ENCODE measurements around the gene ACYP2. TPM values are rescaled to one million over a fixed set of nuclear protein-coding genes. Genes with fewer than 3 reads are reported as not detected.

ACYP2 gene
- total RNA-seq, 2 donors from 2014 or later, result 10.8 to 12.2 TPM

DNA sequence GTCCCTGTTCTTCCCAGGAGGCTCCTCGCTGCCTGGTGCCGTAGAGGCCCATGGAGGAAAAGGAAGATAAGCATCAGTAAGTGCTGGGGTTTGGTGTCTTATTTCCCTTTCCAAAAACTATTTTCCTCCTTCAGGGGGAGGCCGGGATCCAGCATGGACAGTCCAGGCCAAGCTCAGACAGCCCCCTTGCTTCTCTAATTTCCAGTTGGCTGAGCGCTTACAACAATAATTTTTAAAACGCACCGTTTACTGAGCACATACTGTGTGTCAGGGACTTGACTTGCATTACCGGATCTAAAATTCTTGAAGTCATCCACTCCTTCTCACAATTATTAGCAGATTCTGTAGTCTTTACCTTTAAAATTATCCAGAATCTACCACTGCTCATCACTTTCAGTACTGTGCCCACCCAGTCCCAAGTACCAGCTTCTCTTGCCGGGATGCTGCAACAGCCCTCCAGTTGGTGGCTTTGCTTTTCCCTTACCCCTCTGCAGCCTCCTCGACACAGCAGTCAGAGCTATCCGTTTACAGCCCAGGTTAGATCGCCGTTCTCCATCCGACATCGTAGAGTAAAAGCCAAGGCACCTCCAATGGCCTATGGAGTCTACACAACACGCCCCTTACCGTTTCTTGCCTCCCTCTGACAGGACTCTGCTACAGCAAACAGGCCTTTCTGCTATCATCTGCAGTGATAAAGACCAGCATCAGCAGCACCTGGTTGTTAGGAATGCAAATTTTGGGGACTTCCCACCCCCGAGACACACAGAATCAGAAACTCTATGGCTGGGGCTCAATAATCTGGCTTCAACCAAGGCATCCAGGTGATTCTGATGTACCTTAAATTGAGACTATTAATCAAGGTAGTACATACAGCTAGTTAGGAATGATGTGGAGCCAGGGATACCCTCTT is 215.8 kb downstream of the ACYP2 start:
- no peak for ATAC-seq
- no peak for DNase-seq
- intact Hi-C loops (cut with DNase I, micrococcal nuclease), result no loop called here

DNA sequence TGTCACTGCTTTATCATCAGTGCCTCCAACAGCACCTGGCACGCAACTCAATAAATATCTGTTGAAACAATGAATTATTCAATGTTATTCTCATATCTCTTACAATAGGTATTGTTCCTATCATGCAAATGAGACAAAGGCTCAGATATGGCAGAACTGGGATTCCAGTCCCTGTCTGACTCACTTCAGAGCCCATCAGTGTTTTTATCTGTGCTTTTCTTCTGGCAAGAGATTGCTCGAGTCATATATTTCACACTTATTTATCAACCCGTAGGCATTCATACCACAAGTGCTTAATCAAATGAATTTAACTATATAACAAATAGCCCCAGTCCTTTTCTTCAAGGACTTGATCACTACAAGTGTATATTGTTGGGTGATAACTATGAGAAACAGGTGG is 217.0 kb downstream of the ACYP2 start:
- DNase-seq (no peak), ATAC-seq (no peak)
- intact Hi-C loops (cut with DNase I, micrococcal nuclease), result no loop called here

DNA sequence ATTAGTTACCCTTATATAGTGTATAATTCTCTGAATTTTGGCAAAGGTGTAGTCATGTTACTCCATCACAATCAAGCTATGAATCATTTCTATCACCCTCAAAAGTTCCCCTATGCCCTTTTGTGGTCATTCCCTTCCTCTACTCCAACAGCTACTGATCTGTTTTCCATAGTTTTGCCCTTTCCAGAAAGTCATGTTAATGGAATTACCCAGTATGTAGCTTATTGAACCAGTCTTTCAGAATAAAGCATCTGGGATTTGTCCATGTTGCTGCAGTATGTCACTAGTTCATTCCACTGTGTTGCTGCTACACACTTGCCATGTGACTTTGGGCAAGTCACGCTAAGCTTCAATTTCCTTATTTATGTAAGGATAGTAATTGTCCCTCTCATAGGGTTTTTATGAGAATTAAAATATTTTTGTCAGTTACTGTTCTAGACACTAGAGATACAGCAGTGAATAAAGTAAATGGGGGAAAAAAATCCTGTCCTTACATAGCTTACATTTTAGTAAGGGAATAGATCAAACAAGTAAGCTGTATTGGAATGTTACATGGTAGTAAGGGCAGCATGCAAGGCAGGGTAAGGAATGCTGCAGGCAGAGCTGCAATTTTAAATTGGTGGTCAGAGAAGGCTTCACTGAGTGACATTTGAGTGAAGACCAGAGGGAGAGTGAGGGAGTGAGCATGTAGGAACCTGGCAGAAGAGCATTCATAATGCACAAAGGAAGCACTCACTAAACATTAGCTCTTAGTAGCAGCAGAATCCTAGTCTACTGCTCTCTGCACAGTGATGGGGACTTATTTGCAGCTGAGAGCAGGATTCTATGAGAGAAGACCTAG is 220.9 kb downstream of the ACYP2 start:
- intact Hi-C loops (cut with DNase I, micrococcal nuclease), result no loop called here
- ATAC-seq (no peak), DNase-seq (no peak)

DNA sequence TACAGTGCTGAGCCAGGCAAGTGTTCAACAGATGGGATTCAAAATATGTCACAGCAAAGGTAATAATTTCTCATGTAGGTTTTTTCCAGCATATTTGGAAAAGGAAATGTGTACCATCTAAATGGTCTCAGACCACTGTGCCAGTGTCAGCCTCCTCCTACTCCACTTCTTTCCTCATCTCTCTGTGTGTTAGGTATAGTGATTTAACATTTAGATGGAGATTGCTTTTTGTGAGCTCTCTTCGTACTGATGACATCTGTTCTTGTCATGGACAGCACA is 221.5 kb downstream of the ACYP2 start:
- DNase-seq (no peak), ATAC-seq (no peak)
- intact Hi-C loops (cut with DNase I, micrococcal nuclease), result no loop called here

DNA sequence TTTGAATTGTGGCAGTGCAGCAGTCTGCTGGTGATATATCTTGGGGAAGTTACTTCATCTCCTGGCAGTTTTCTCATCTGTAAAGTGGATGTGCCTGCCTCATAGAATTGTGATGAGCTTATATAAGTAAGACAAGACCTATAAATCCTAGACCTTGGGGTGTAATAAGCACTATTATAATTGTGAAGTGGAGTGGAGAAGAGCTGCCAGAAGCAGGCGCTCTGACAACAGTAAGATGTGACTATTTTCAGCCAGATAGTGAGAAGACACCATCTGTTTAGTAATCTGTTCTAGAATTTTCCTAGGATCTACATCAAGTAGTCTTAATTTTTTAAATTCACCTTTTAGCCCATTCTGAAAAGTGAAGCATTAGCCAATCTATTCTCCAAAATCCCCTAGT is 226.2 kb downstream of the ACYP2 start:
- no peak for DNase-seq
- ATAC-seq, result no peak
- intact Hi-C loops (cut with DNase I, micrococcal nuclease), result no loop called here

DNA sequence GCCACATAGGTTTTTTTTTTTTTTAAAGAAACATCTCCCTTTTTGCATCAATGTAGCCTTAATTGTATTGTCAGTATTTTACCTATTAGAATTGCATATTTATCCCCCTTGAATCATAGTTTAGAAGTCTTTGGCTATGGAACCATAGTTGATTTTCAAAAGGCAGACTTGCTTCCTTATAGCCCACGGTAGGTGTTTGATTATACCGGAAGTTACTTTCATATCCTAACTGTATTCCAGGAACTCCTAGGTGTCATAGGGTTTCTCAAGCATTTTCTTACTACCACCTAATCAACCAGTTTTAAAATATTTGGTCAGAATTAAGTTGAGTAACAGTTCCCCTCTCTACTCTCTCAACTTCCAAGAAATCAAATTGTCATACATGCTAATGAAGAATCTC is 227.2 kb downstream of the ACYP2 start:
- DNase-seq (no peak), ATAC-seq (peak; percentile 81)
- intact Hi-C loops (cut with DNase I, micrococcal nuclease), result no loop called here

DNA sequence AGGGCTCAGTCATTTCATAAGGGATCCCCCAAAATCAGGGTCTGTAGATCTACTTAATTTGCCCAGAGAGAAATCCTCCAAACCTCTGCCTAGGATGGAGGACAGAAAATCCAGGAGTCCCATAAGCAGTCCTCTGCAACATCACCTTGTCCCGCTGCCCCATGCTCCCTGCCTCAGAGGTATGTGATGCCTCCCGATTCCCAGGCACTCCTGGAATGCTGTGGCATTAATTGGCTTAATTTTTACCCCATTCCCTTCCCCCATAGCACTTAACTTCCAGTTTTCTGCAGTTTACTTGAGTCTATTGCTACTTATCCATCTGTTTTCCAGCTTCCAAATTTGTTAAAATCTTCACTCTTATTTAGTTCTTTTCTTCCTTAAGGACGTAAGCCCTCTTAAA is 232.2 kb downstream of the ACYP2 start:
- intact Hi-C loops (cut with DNase I, micrococcal nuclease), result no loop called here
- DNase-seq, result no peak
- no peak for ATAC-seq

DNA sequence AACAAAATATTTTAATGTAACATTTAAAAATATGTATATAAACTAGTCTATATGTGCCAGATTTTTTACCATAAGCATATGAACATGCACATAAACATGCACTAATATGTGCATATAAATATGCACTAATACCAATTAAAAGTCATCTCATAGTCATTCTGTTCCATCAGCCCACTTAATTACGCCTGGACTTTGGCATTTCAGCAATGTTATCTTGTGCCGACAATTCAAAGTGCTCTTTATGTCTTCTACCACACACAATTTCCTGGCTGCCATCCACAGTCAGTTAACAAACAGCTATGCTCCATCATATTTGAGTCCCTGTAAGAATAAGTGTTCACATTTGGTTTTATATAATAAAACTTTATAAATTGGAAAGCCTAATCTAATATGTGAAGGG is 233.2 kb downstream of the ACYP2 start:
- intact Hi-C loops (cut with DNase I, micrococcal nuclease), result no loop called here
- ATAC-seq, result peak; percentile 81
- DNase-seq, result peak in 1 of 2 donors; percentile 35

DNA sequence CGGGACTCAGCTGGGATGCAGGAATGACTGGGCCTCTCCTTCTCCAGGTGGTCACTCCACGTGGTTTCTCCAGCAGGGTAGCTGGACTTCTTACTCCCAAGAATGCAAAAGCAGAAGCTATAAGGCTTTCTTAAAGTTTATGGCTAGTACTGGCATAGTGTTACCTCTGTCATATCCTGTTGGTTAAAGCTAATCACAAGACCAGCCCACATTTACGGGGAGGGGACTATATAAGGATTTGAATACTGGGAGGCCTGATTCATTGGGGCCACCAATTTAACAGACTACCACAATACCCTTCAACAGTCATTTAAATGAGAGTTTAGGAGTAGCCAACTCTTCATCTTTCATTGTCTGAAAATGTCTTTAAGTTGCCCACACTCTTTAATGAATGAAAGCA is 235.0 kb downstream of the ACYP2 start:
- intact Hi-C loops (cut with DNase I, micrococcal nuclease), result no loop called here
- ATAC-seq (no peak), DNase-seq (no peak)

DNA sequence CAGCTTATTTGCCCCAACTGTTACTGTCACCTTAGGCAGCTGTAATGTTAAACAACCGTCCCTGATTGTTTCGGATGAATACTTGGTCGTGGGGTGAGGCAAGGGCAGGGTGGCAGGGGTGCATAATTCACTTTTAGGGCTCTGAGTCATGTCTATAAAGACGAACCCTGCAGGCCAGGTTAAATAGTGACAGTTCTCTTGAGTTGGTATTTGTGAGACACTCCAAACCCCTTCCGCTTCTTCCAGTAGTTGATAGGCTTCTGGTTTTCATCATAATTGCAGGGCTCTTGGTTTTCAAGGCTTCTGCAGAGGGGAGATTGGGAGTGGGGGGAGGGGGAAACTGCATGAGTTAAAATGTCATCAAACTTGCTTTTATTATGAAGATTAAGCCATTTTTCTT is 237.8 kb downstream of the ACYP2 start:
- intact Hi-C loops (cut with DNase I, micrococcal nuclease), result no loop called here

More for the DNA sequence above, 237.8 kb downstream of the ACYP2 start:
- ATAC-seq (peak; percentile 92), DNase-seq (no peak)

Other genes with a start within 250 kb of the ACYP2 start
- 10 to 100 TPM; 35.2 to 50.7 TPM for gene PSME4, start 144.6 kb upstream of the ACYP2 start, total RNA-seq
- not detected for gene TSPYL6, start 140.6 kb downstream of the ACYP2 start, total RNA-seq

All from left colon (tissue), 2 donors.